T47D (cell line): ENCODE measurements around the gene HSPA14.
A peak's percentile ranks its signal among the peaks of the same experiment; 100 is the strongest.

Experiments used
- DNase-seq, 2 experiments: peaks; one replicate each; pipeline versions ENCODE4 v3.0.0 to v3.0.0-alpha.2; 2011 to 2012; ENCODE audit warnings: low read depth in 1 of 2, low spot score in 1 of 2
- JUND ChIP-seq: IDR thresholded peaks from 2 replicates; pipeline ENCODE4 v1.6.1; 2012; ENCODE audit warnings: low read depth
- in situ Hi-C: cut with HindIII; loops from 2 replicates; pipeline ENCODE4 v1.10.0; 2016; ENCODE audit warnings: low sequenced_read_pairs, low pct_unique_long_range_greater_than_20kb

HSPA14 gene

DNA sequence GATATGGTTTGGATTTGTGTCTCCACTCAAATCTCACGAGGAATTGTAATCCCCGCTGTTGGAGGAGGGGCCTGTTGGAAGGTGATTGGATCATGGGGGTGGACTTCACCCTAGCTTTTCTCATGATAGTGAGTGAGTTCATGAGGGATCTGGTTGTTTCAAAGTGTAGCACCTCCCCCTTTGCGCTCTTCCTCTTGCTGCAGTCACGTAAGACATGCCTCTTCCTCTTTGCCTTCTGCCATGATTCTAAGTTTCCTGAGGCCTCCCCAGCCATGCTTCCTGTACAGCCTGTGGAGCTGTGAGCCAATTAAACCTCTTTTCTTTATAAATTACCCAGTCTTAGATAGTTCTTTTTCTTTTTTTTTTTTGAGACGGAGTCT, 17.3 kb upstream of the HSPA14 start:
- in situ Hi-C loops: no loop called here

DNA sequence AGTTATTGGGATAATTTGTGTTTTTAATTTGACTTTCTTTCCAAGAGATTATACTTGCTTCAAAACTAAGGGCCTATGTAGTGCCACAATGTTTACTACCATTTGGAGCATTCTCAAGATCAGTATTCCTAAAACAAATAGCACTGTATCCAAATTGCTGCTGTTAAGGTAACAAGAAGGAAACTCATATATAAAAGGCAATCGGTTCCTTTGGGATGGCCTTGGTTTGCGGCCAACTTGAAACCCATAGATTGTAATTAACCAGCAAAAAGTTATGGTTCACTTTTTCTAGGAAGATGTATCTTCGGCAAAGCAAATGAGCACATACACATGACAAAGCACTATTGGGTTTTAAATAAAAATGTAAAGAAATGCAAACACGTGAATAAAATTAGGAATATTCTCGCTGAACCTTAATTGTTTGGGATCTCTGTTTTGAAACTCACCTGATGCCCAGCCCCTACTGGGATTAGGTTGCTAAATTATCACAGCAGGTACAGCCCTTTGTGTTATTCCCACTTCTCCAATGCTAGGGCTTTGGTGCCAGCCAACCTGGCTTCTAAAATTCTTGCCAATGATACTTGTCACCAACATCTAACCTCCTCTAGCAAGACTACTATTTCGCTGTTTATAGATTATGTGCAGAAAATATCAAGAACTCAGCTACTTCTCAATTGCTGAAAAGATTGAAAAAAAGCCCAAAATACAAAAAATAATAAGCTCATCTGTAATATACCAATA, 16.3 kb upstream of the HSPA14 start:
- DNase-seq: no peak
- TF ChIP-seq JUND: no peak
- in situ Hi-C loops: no loop called here

More for the DNA sequence above, 17.3 kb upstream of the HSPA14 start:
- no peak for DNase-seq
- TF ChIP-seq JUND: no peak

DNA sequence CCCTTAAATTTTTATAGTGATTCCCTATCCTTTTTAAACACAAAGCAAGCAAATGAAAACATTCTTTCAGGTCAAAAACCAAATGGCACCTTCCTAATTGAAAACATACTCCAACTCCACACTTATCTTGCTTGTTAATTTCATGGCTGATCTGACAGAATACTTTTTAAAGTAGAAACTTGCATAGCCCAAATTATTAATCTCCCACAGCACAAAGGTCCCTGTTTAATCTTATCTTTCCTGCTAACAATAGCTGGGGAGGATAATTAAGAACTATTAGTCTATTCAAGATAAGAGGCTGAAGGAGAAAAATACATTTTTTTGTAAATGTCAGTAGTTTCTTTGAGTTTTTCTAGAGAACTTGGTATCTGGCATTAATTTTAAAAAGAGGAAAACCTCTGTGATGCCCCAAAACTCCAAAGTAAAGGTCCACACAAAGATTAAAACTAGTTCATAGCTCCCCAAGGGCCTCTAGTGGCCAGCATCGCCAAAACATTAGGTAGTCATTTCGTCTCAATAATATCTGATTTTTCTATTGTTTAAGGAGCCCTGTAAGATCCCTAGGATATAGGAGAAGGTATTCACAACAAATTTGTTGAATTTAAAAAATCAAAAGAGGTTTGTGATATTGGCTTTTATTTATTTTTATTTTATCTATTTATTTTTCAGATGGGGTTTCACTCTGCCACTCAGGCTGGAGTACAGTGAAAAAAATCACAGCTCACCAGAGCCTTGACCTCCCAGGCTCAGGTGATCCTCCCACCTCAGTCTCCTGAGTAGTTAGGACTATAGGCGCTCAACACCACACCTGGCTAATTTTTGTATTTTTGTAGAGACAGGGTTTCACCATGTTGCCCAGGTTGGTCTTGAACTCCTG, 15.0 kb upstream of the HSPA14 start:
- in situ Hi-C loops: no loop called here

DNA sequence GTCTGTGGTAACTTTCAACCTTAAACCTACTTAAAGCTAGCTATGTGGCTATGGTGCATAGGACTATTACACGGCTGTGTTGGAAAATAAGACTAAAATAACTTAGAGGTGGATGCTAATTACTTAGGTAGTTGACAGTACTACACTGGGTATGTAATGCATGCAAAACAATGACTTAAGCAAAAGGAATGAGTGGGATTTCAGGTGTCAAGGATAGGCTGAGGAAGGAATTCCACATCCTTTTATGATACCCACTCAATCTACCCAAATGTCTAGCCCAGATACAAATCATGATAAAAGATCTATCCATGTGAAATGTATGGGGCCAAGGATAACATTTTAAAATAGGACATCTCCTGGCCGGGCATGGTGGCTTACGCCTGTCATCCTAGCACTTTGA, 14.1 kb upstream of the HSPA14 start:
- in situ Hi-C loops: no loop called here

More for the DNA sequence above, 15.0 kb upstream of the HSPA14 start:
- peak; percentile 57 to 72 for DNase-seq
- TF ChIP-seq JUND: no peak

DNA sequence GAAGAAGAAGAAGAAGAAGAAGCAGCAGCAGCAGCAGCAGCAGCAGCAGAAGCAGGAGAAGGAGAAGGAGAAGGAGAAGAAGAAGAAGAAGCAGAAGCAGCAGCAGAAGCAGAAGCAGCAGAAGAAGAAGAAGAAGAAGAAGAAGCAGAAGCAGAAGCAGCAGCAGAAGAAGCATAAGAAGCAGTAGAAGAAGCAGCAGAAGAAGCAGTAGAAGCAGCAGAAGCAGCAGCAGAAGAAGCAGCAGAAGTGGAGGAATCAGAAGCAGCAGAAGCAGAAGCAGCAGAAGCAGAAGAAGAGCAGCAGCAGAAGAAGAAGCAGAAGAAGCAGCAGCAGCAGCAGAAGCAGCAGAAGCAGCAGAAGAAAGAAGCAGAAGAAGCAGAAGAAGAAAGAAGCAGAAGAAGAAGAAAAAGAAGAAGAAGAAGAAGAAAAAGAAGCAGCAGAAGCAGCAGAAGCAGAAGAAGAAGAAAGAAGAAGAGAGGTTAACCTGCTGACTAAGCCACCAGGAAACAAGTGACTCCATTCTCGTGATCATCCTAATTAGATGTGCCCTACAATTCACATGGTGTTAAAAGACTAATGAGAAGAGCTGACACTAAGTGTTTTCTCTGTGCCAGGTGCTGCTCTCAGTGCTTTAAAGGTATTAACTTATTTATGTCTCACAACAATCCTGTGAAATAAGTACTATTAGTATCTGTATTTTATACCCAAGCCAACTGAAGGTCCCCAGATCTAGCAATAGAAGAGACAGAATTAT, 11.9 kb upstream of the HSPA14 start:
- TF ChIP-seq JUND: no peak
- in situ Hi-C loops: no loop called here
- DNase-seq: no peak

More for the DNA sequence above, 14.1 kb upstream of the HSPA14 start:
- DNase-seq: no peak
- TF ChIP-seq JUND: no peak

DNA sequence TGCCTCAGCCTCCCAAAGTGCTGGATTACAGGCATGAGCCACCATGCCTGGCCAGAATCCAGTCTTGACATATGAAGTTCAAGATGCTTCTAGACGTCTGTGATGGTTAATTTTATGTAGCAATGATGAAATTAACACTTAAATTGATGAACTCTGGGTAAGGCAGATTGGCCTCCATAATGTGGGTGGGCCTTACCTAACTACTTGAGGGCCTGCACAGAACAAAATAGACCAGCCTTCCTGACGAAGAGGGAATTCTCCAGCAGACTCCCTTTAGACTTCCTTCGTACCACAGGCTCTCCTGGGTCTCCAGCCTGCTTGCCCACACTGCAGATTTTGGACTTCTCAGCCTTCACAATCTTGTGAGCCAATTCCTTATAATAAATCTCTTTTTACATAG, 5.0 kb upstream of the HSPA14 start:
- in situ Hi-C loops: no loop called here
- TF ChIP-seq JUND: no peak
- no peak for DNase-seq

DNA sequence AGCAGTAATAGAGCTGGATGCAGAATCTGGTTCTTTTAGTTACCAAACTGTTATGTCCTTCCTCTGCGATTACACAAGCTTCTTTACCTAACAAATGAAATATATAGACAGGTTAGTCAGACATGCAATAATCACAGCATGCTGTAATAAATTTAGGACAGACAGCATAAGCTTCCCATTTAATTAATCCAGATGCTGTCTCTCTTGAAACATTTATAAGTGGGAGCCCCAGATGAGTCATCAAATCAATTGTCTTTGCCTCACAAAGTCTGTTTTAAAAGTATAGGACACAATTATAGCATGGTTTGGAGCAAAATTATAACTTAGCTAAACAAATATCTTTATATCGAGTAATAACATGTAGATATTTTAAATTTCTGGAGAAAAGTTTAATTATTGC, 1.9 kb upstream of the HSPA14 start:
- DNase-seq: no peak
- no peak for TF ChIP-seq JUND
- in situ Hi-C loops: no loop called here

DNA sequence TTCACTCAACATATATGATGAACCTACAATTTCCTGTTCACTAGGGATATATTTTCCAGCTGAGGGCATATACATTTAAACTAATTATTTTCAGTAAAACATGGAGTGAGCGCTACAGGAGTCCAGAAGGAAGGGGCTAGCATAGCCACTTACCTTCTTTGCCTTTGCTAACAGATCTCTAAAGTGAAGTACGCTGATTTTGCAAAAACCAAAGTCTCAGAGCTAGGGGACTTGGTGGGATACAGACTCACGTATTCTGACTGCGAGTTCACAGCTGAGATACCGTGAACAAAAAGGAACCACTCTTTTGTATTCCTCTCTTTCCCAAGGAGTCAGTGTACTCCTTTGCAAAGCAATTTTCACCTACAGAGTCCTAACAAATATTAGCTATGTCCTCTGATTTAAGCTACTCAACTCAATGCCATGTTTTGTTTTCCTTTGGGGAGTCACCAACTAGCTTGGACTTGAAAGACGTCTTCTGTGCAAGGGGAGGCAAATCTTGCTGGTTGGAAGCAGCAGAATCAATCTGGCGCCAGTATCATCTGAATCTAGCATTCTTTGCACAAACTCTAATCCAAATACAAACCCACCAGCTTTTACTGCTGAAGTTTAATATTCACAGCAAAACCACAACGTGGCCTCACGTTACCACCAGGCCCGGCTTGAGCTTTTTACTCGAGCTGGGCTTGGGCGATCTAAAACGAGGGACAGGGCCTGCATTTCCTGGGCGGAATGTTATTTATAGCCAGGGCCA, 926 bp upstream of the HSPA14 start:
- DNase-seq: no peak
- in situ Hi-C loops: no loop called here
- TF ChIP-seq JUND: no peak

DNA sequence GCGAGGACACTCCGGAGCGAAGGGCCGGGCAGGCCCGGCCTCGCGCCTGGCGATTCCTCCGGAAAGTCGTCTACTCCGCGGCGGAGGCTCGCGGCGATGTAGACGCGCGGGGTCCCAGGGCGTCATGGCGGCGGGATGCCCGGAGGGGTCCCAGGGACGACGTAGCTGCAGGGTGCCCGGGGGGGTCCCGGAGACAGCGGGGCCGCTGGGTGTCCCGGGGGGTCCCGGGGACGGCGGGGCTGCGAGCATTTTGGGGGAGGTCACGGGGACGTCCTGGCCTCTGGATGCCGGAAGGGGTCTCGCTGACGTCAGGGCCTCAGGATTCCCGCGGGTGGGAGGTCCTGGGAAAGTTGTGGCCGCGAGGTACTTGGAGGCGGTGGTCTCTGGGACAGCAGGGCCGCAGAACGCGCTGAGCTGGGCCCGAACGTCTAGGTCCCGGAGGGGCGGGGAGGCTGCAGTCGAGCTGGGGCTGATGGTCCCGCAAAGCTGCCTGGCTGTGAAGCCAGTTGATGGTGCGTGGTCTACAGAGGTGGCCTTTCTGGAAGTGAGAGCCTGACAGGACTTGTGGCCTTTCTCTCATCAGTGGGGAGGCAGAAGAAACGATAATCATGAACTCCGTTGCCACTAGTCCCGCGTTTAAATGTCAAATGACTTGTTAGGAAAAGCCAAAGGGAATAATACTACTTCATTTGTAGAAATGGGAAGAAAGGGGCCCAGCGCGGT, 637 bp downstream of the HSPA14 start:
- TF ChIP-seq JUND: no peak
- peak in 1 of 2 experiments; percentile 18 for DNase-seq
- in situ Hi-C loops: no loop called here

DNA sequence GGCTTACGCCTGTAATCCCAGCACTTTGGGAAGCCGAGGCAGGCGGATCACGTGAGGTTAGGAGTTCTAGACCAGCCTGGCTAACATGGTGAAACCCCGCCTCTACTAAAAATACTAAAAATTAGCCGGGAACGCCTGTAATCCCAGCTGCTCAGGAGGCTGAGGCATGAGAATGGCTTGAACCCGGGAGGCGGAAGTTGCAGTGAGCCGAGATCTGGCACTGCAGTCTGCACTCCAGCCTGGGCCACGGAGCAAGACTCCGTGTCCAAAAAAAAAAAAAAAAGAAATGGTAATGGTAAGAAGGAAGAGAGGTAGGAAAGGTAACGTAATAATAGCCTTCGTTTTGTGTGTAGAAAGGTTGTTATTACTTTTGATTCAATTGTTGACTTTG, 1.2 kb downstream of the HSPA14 start:
- DNase-seq: no peak
- TF ChIP-seq JUND: no peak
- in situ Hi-C loops: no loop called here

DNA sequence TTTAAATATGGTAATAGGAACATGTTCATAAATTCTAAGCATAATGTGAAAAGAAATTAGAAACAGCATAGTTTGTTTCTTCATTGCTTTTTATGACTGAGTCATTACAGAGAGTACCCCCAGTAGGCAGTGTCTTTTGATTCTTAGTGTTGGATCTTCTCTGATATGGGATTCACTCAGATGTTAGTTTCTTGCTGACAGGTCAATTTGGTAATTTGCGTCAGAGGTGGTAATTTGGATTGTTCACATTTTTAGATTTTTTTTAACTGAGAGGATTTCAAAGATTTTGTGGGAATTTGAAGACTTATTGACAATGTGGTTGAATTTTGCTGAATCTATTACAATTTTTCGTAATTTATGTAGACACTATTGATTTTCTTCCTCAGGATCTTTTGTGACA, 2.1 kb downstream of the HSPA14 start:
- DNase-seq: no peak
- in situ Hi-C loops: no loop called here
- no peak for TF ChIP-seq JUND
